OCI-LY3 (cell line): ENCODE results near the gene HBD.

ENCODE experiments used
- H2AFZ ChIP-seq: fragments of 200-600, 300-600 bp; shearing (Covaris generic); 2 replicates; pipeline ENCODE4 v1.6.0; 2014; ENCODE audit warnings: antibody characterized with exemption, low read depth, low read length
- H3K27ac ChIP-seq: fragments of 200-600, 300-600 bp; sonication (generic); 2 replicates; pipeline ENCODE4 v1.5.1; 2014; ENCODE audit warnings: mild to moderate bottlenecking, low read length, moderate library complexity, mixed read lengths
- H3K27me3 ChIP-seq: fragments of 200-600, 300-600 bp; sonication (generic); 2 replicates; pipeline ENCODE4 v1.6.1; 2014; ENCODE audit warnings: low read depth, low read length, mixed read lengths
- H3K36me3 ChIP-seq: fragments of 200-600, 300-600 bp; sonication (generic); replicated peaks from 2 replicates; pipeline ENCODE3; 2014; ENCODE audit warnings: low read depth, low read length, mixed read lengths
- H3K4me1 ChIP-seq: fragments of 300-600, 200-600 bp; sonication (generic); 2 replicates; pipeline ENCODE4 v1.6.1; 2014; ENCODE audit warnings: low read length, mixed read lengths
- H3K4me2 ChIP-seq: fragments of 200-600, 300-600 bp; sonication (generic); 2 replicates; pipeline ENCODE4 v1.6.1; 2014; ENCODE audit warnings: low read length, mixed read lengths
- H3K4me3 ChIP-seq: fragments of 300-600, 200-600 bp; sonication (generic); 2 replicates; pipeline ENCODE4 v1.5.1; 2014; ENCODE audit warnings: antibody characterized with exemption, mild to moderate bottlenecking, low read length, moderate library complexity
- H3K79me2 ChIP-seq: fragments of 300-600, 200-600 bp; shearing (Covaris generic); 2 replicates; pipeline ENCODE4 v1.6.1; 2014; ENCODE audit warnings: mild to moderate bottlenecking, low read length, mixed read lengths
- H3K9ac ChIP-seq: fragments of 300-600, 200-600 bp; shearing (Covaris generic); 2 replicates; pipeline ENCODE4 v1.6.0; 2014; ENCODE audit warnings: mild to moderate bottlenecking, low read length, moderate library complexity
- H3K9me3 ChIP-seq: fragments of 200-600, 300-600 bp; shearing (Covaris generic); 2 replicates; pipeline ENCODE4 v1.6.1; 2014; ENCODE audit warnings: low read length, mixed read lengths; ENCODE audit not compliant: insufficient read depth
- H4K20me1 ChIP-seq: fragments of 200-600, 300-600 bp; sonication (generic); 2 replicates; pipeline ENCODE4 v1.6.1; 2016; ENCODE audit warnings: low read length, mixed read lengths; ENCODE audit not compliant: insufficient read depth
- EZH2phosphoT487 ChIP-seq: fragments of 200-600 bp; shearing (Covaris generic); IDR thresholded peaks from 2 replicates; pipeline ENCODE4 v1.6.1; 2018; ENCODE audit warnings: antibody characterized with exemption, mixed run types, low read depth
- TF ChIP-seq, protein P1 (sequence below): fragments of 200-600, 300-600 bp; sonication (generic); IDR thresholded peaks from 2 replicates; pipeline ENCODE4 v1.5.1; 2014; ENCODE audit warnings: antibody characterized with exemption, low read length, low read depth

Gene HBD

DNA sequence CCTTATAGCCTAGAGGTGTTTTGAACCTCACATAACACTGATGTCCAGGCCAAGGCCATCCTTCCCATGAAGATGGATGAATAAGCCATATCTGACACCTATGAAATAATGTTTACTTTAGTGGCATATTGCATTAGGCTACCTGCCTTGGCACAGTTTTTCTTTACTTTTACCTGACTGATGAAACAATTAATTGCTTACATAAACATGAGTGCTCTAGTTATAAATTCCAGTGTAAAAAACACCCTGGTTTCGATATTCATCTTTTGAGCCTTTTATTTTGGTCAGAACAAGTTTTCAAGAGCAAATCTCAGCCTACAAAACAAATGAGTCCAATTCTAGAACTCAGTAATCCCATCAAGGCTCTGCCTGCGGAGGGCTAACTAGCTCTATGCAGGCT is 42.4 kb upstream of the HBD start:
- Histone ChIP-seq H3K27ac (no peak overlapping the region), H3K27me3 (no peaks in the 10 kb centered on the region), H3K9me3 (no peaks in the 10 kb centered on the region), H3K4me2 (no peak overlapping the region), H3K4me1 (peaks cover 21% of the 10 kb centered on the region), H2AFZ (no peak overlapping the region), H4K20me1 (no peaks in the 10 kb centered on the region), H3K79me2 (no peaks in the 10 kb centered on the region), H3K36me3 (no peaks in the 10 kb centered on the region), H3K4me3 (no peak overlapping the region), H3K9ac (no peak overlapping the region)
- TF ChIP-seq, protein P1, sequence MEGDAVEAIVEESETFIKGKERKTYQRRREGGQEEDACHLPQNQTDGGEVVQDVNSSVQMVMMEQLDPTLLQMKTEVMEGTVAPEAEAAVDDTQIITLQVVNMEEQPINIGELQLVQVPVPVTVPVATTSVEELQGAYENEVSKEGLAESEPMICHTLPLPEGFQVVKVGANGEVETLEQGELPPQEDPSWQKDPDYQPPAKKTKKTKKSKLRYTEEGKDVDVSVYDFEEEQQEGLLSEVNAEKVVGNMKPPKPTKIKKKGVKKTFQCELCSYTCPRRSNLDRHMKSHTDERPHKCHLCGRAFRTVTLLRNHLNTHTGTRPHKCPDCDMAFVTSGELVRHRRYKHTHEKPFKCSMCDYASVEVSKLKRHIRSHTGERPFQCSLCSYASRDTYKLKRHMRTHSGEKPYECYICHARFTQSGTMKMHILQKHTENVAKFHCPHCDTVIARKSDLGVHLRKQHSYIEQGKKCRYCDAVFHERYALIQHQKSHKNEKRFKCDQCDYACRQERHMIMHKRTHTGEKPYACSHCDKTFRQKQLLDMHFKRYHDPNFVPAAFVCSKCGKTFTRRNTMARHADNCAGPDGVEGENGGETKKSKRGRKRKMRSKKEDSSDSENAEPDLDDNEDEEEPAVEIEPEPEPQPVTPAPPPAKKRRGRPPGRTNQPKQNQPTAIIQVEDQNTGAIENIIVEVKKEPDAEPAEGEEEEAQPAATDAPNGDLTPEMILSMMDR, result no peak
- TF ChIP-seq EZH2phosphoT487, result no peak

DNA sequence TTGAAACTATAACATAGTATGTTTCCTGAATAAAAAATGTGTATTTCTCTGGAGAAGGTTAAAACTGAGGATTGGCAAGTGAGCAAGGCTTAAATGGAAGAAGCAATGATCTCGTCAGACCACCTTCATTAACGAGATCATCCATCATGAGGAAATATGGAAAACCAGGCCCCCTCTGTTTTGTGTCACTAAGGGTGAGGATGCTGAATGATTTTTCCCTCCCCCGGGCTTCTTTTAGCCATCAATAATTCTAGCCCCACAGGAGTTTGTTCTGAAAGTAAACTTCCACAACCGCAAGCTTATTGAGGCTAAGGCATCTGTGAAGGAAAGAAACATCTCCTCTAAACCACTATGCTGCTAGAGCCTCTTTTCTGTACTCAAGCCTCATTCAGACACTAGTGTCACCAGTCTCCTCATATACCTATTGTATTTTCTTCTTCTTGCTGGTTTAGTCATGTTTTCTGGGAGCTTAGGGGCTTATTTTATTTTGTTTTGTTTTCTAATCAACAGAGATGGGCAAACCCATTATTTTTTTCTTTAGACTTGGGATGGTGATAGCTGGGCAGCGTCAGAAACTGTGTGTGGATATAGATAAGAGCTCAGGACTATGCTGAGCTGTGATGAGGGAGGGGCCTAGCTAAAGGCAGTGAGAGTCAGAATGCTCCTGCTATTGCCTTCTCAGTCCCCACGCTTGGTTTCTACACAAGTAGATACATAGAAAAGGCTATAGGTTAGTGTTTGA is 41.3 kb upstream of the HBD start:
- TF ChIP-seq EZH2phosphoT487, result no peak
- TF ChIP-seq, protein P1, result no peak
- Histone ChIP-seq H3K4me3 (no peak overlapping the region), H3K79me2 (no peaks in the 10 kb centered on the region), H3K36me3 (no peaks in the 10 kb centered on the region), H3K4me1 (peaks cover 14% of the 10 kb centered on the region), H4K20me1 (no peaks in the 10 kb centered on the region), H3K27ac (no peak overlapping the region), H2AFZ (no peak overlapping the region), H3K9me3 (no peaks in the 10 kb centered on the region), H3K4me2 (no peak overlapping the region), H3K27me3 (no peaks in the 10 kb centered on the region), H3K9ac (no peak overlapping the region)

DNA sequence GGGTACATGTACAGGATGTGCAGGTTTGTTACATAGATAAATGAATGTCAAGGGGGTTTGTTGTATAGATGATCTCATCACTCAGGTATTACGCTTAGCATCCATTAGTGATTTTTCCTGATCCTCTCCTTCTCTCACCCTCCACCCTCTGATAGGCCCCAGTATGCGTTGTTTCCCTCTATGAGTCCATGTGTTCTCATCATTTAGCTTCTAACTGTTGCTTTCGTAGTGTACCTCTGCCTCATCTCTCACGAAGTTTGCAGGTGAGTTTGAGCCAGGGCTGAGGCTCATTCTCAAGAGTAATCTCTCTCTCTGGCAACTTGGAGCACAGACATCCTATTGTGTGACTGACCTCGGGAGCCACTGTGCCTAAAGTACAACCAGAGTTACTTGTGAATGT is 40.1 kb upstream of the HBD start:
- Histone ChIP-seq H3K27ac (no peak overlapping the region), H3K79me2 (no peaks in the 10 kb centered on the region), H2AFZ (no peak overlapping the region), H3K4me3 (no peak overlapping the region), H3K9ac (no peak overlapping the region), H3K4me1 (peaks cover 7% of the 10 kb centered on the region), H3K27me3 (no peaks in the 10 kb centered on the region), H3K4me2 (no peak overlapping the region), H3K9me3 (no peaks in the 10 kb centered on the region), H4K20me1 (no peaks in the 10 kb centered on the region), H3K36me3 (no peaks in the 10 kb centered on the region)
- no peak for TF ChIP-seq EZH2phosphoT487
- TF ChIP-seq, protein P1, result no peak

DNA sequence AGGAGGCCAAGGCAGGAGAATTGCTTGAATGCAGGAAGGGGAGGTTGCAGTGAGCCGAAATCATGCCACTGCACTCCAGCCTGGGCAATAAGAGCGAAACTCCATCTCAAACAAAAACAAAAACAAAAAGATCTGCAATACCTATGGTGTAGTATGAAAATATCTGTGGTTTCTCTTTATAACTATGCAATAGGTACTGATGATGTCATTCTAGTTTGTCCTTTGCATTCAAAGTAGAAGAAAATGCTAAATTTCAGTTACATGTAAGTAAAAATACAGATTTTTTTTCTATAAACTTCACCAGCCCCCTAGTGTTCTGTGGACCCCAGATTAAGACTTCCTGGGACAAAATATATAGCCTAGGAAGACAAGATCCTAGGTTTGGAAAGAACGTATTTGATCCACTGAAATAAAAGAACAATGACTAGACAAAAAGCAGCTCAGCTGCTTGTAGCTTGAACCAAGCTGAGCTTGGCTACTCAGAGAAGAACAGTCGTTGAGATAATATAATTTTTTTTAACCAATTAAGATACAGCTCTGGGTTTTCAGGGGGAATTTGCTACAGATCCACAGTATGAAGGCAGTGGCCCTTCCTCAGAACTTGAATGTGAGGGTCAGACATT is 38.2 kb upstream of the HBD start:
- Histone ChIP-seq H2AFZ (no peak overlapping the region), H3K27ac (no peak overlapping the region), H3K9ac (no peak overlapping the region), H3K4me3 (no peak overlapping the region), H3K9me3 (no peaks in the 10 kb centered on the region), H4K20me1 (no peaks in the 10 kb centered on the region), H3K27me3 (no peaks in the 10 kb centered on the region; the same call in 1 of the 2 replicates), H3K4me1 (no peaks in the 10 kb centered on the region), H3K36me3 (no peaks in the 10 kb centered on the region), H3K4me2 (no peak overlapping the region), H3K79me2 (no peaks in the 10 kb centered on the region)
- TF ChIP-seq, protein P1, result no peak
- TF ChIP-seq EZH2phosphoT487, result no peak
